Putamen (tissue), 1 donor: ENCODE results near the gene PRKAG2.

Experiments used
- DNase-seq: peaks from one replicate; pipeline ENCODE4 v3.0.0-alpha.2; 2016; ENCODE audit warnings: low spot score

The PRKAG2 gene

DNA sequence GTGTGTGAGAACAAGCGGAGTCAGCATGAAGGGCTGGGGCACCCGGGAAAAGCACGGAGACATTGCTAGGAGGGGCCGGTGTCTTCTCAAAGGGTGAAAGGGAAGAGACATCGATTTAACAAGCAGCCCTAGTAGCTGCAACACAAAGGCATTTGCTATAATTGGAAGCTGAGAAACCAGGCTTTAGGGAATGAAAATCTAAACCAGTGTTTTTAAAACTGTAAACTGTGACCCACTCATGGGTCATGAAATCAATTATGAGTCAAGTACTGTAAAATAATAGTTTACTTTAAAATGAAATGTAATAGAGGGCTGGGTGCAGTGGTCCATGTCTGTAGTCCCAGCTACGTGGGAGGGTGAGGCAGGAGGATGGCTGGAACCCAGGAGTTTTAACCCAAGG lies 228.5 kb downstream of the PRKAG2 start:
- DNase-seq: no peak

DNA sequence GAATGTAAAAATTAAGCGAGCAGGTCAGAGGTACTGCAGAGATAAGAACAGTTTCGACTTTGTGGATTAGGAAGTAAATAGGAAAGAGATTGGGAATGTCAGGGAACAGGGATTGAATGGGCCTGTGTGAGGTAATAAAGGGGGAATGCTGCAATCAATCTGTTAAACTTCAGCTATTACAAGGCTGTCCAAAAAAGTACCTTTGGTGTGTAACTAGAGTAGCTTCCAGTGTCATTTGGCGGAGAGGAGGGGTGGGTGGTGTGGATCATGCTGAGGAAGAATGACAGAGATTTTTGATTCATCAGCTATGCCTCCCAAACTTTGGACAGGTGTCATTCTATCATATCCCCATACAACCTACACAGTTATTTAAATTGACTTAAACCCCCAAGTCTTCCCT lies 229.0 kb downstream of the PRKAG2 start:
- peak; percentile 53 for DNase-seq

DNA sequence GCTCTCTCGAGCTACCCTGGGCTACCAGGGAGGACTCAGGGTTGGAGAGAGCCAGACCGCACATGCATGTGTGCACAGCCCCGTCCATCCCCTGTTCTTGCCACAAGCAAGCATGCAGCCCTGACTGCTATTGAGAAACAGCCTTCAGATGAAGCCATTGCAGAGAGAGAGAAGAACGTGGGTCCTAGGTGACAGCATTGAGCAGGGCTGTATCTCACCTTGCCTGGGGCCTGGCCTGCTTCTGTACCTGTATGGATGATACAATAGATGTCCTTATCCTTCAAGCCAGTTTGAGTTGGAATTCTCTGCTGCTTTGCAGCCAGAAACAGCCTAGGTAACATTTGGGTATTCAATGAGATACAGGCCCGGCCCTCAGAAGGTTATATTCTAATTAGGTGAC lies 229.9 kb downstream of the PRKAG2 start:
- DNase-seq: no peak

DNA sequence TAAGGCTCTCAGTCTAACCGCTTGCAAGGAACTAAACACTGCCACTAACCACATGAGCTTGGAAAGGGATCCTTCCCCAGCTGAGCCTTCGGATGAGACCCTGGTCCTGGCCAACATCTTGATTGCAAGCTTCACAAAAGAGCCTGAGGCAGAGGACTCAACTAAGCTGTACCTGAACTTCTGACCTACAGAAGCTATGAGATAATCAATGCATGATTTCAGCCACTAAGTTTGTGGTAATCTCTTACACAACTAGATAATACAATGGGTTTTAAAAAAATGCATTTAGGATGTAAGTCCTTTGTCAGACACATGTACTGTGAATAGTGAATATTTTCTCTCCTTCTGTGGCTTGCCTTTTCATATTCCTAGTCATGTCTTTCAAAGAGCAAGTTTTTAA lies 231.6 kb downstream of the PRKAG2 start:
- DNase-seq: no peak

DNA sequence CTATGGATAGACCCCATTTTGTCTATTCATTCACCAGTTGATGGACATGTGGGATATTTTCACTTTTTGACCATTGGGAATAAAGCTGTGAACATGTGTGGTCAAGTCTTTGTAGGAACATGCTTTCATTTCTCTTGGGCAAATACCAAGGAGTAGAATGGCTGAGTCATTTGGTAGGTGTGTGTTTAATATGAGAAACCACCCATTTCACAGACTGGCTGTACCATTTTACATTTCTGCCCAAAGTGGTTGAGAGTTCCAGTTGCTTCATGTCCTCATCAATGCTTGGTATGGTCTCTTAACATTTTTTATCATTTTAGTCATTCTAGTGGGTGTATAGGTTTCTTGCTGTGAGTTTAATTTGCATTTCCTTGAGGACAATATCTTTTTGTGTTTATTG lies 232.4 kb downstream of the PRKAG2 start:
- no peak for DNase-seq

DNA sequence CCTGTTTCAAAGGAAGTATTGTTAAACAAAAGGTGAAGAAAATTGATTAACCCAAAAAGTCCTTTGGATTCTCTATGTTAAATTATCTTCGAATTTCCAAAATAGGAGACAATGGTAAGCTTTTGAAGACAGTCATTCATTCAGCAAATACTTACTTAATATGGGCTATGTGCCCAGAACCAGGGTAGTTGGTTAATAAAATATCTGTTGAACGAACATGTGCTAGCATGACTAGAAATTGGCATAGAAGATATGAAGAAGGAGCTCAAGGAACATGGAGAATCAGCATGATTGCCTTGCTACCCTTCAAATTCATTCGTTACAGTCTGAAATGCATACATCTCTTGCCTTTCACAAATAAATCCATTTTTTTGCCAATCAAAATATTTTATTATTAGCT lies 234.2 kb downstream of the PRKAG2 start:
- no peak for DNase-seq

DNA sequence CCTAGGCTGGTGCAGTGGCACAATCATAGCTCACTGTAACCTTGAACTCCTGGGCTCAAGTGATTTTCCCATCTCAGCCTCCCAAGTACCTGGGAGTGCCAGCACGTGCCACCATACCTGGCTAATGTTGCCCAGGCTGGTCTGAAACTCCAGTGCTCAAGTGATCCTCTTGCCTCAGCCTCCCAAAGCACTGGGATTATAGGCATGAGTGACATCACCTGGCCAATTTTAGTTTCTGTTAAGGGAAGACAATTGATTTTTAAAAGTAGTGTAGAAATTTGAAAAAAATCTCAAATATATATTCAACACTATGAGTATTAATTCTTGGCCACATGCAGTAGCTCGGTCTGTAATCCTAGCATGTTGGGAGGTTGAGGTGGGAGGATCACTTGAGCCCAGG lies 235.3 kb downstream of the PRKAG2 start:
- DNase-seq: no peak

DNA sequence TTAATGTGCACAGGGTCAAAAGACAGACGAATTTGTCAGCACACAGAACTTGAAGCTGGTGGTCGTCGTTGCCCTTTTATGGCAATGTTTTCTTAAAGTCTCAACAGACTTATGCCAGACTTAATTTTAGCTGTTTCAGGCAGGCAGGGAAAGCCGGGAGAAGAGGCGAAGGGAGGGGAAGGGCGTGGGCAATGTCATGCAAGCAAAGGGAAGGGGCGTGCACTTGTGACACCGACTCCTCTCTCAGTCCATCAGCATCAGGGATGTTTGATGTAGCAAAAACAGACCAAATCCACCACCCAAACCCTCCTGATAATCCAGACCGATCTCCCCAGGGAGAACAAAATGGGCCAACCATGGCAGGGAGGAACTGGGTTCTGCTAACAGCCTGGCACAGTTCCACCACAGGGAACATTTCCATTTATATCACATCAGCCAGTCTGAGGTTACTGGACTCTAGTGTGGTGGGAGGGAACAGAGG lies 239.1 kb downstream of the PRKAG2 start:
- DNase-seq: no peak

DNA sequence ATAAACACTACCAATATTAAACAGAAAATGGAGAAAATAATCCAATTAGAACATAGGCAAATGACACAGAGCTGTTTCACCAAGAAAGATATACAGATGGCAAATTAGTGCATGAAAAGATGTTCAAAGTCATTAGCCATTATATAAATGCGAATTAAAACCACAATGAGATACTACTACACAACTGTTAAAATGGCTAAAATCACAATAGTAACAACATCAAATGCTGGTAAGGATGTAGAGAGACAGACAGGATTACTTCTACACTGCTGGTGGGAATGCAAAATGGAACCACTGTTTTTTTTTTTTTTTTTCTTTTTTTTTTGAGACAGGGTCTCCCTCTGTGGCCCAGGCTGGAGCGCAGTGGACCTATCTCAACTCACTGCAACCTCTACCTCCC lies 242.3 kb downstream of the PRKAG2 start:
- no peak for DNase-seq

DNA sequence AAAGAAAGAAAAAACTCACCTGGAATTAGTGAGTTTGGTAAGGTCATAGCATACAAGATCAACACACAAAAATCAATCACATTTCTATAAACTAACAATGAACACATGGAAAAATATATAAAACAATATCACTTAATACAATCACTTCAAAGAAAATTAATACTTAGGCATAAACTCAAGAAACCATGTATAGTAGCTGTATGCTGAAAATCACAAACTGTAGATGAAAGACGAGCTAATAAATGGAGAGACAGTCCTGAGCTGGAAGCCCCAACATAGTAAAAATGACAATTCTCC lies 243.5 kb downstream of the PRKAG2 start:
- no peak for DNase-seq

DNA sequence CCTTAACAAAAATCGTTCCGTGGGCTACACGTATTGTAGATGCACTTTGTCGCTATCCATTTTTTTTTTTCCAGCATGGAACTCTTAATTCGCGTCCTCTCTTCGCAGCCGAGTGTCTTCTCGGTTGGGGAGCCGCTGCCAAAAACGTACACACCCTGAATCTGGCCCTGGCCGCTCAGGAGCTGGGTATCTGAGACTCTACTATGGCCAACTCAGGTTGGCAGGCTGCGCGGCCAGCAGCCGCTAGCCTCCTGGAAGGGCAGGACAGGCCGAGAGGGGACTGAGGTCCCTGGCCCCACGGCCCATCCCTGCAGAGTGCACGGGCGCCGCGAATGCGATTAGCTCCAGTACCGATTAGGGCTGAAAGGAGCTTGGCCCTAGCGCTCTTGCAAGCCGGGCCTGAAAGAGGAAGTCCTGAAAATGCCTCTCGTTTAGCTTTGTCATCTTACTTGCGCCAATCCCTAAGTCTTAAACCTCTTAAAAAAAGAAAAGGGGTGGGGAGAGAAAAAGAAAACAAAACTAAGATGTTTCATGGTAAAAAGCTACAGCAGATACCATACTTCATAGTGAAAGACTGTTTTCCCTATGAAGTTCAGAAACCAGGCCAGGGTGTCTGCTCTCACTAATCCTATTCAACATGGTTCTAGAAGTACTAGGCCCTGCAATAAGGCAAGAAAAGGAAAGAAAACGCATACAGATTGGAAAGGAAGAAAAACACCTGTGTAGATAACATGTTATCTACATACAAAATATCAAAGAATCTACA lies 244.0 kb downstream of the PRKAG2 start:
- no peak for DNase-seq

DNA sequence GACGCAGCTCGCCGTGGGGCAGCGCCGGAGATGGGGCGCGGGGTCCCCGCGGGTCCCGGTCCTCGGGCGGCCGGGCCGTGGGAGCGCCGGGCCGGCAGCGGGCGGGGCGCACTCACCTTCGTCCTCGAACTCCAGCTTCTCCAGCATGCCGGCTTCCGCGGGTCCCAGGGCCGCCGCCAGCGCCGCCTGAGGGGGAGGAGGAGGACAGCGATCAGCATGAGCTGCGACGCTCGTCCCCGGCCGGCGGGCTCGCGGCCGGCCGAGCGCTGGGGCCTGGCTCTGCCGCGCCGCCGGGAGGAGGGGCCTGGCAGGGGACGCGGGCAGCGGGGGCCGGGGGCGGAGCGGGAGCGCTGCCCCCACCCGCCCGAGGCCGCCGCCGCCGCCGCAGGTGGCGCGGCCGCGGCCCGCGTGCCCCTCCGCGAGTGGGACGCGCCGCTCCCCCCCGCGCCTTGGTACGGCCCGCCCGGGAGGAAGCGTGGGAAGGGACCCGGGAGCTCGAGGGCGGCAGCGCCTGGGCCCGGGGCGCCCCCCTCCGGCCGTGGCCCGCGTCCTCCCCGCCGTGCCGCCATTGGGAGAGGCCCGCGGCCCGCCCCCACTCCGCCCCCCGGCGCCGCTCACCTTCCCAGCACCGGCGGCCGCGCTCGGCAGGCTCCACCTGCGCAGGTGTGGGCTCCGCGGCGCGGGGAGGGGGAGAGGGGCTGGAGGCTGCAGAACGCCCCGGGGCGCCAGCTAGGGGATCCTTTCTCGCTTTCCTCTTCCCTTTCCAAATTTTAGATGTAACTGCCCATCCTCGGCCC lies 244.8 kb downstream of the PRKAG2 start:
- peak; percentile 84 for DNase-seq

DNA sequence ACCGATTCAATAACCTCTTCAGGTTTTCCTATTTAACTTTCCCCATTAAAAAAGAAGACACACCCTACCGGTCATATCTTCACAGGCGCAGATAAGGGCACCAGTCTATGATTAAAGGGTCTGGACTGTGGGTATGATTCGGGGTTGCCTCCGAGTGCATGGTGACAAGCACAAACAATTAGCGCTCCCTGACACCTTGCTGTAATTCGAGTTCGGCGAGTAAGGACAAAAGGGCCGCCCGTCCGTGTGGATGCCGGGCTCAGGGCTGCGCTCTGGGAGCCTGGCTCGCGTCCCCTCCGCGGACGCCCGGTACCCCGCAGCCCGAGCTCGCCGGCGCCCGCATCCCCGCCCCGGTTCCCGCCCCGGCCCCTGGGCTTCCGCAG lies 245.4 kb downstream of the PRKAG2 start:
- DNase-seq: no peak

DNA sequence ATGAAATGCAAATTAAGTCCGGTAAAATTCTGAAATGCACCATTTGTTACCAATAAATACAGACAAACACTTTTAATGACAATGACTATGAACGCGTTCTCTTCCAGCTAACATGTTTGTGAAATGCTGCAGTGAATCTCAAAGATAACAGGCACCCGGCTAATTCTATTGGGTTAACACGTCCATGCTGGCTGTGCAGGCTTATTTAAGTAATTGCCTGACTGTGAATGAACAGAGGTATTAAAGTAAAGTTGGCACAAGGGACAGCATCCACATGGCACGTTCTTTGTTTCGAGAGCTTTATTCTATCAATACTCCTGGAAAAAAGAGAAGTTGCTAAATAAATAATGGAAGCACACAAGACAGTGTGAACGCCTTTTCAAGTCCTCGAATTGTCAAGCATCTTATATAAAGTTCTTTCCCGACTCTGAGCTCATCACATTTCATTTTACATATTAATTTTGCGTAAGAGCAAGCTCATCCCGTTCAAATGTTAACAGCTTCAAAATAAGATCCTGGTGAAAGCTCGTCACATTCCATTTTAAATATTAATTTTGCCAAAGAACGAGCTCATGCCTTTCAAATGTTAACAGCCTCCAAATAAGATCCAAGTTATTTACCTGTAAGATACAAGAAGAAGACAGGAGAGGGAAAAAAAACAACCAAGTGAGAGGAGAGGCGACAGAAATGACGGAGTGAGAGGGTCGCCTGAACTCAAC lies 245.9 kb downstream of the PRKAG2 start:
- no peak for DNase-seq

DNA sequence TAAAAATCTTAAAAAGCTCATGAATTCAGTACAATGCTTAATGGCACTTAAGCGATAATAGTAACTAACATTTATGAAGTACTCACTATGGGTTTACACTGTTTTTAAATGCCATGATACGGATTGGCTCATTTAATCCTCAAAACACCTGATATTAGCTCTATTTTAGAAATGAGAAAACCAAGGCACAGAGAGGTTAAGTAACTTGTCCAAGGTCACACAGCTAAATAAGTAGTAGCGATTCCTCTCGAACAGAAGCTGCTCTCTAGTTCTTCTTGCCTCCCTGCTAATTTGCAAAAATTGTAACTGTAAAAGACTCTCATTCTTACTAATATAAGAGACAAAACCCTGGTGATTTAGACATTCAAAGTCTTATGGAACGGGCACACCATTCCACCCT lies 246.6 kb downstream of the PRKAG2 start:
- no peak for DNase-seq

DNA sequence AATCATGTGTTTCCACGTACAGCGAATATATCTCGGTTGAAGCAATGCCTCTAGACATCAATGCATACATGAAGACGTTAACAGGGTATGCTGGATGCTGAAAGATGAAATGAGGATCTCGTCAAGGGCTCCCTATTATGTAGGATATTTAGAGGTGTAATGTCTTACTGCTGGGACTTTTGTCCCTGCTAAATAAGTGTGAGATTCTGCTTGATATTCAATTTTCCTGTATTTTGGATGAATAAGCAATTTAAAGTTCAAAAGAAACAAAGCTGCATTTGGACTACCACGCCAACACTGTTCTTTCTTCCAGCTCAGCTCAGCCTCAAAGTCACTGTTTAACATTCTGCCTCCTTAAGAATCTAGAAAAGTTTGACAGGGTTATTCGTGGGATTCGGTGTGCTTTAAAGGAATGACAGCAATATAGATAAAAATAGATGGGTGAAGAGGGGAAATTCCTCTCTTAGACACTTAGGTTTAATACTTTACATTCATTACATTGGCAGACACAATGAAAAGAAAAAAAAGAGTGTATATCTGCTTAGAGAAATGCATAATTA lies 247.1 kb downstream of the PRKAG2 start:
- DNase-seq: peak; percentile 71

DNA sequence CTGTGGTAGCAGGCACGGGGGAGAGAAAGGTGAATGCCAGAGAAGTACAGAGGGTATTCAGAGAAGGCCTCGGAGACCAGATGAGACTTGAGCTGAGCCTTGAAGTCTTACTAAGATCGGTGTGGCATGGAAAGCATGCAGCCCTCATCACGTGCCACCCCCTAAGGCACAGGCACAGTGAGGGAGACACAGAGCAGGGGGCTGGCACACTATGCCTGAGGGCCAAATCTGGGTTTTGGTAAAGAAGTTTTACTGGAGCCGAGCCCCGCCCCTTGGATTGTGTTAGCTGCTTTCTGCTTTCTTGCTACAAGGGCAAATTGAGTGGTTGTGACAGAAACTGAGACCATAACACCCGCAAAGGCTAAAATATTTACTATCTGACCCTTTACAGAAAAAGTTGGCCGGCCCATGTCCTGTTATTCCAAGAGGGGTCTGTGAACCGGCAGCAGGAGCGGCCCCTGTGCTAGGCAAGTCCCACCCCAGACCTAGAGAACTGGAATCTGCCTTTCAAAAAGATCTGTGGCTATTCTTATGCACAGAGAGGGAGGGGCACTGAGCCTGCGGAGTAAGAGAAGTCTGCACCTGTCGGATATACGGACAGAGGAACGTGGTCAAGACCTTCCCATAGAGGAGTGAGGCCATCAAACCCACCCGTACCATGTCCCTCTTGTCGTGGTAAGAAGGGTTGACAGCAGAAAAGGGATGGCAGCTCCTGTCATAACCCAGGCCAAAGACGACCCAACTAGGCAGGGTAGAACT lies 247.9 kb downstream of the PRKAG2 start:
- no peak for DNase-seq

DNA sequence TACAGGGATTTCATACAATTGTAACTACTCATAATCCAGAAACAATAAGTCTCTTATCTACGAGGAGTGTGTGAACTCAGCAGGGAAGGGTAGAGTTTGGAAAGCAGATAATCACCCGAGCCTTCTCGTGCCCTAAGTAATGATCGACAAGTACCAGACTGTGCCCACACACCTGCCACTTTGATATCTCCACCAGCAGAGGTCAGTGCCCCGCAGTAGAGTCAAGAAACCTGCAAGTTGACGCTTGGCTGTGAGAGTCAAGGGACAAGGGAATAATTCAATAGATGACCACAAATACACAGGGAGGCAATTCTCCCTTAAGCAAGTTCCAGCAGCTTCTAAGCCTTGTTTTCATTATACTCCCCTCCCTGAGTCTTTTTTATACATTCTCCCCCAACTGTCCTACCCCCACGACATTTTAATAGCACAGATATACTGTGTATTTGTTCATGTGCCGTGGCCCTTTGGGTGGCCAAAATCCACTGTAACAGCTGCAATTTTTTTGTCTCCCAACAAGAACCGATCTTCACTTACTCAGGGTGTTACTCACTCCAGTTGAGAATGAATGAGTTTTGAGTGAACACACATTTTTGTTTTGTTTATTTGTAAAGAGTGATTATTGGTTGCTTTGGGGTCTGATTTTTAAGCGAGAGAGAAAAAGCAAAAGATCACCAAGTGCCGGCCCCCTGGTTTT lies 250.3 kb downstream of the PRKAG2 start:
- DNase-seq: no peak

DNA sequence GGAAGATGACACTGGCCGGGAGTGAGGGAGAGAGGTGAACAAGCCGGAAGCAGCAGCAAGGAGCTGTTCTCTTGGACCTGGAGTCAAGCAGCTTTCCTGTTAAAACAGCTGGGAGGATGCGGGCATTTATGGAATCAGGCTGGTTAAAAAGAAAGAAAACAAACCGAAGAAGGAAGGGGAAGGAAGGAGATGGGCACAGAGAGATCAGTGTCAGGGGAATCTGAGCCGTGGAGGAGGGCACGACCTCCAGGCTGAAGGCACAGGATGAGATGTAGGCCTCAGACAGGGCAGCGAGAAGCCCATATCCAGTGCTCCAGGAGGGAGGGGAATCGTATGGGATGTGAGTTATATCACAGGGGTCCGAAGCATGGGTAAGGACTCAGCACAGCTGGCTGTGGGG lies 251.3 kb downstream of the PRKAG2 start:
- DNase-seq: no peak

DNA sequence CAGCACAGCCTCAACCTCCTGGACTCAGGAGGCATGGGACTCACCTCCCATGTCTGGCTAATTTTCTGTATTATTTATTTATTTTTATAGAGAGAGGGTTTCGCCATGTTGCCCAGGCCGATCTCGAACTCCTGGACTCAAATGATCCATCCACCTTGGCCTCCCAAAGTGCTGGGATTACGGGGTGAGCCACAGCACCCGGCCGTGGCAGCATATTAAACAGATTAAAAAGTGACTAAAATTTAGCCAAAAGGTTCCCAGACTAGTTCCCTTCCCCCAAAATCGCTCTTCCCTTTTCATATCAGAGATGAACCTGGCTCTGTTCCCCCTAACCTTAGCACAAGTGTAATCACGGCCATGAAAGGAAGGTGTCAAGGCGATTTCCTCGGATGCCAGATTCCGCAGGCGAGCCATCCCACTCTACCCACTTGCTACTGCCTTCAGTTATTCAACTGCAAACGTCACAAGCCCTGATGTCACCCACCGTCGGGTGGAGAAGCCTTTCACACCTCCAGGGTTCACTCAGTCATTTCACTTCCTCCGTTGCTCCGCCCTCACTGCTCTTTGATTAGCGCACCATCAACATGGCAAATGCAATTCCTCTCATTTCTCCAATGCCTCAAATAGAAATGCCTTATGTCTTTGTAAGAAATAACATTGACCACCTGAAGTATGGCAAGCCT lies 252.5 kb downstream of the PRKAG2 start:
- DNase-seq: peak; percentile 65

DNA sequence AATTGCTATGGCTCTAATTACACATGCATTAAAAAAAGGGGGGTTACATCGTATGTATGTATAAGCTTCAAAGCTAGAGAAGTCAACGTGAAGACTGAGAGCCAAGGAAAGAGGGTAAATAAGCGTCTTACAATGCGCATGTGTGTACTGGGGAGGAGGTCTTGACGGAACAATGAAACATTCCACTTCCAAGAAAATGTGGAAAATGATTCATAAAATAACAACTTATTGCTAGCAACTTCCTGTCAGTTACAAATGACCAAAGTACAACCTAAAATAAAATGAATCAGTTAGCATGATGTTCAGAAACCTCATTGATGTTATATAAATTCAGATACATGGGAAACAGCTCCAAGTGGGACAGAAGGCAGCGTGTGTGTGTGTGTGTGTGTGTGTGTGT lies 253.1 kb downstream of the PRKAG2 start:
- DNase-seq: no peak
